GM21717 (cell line): ENCODE measurements around the gene EMID1.

Experiments
- ATAC-seq: cut with Tn5 transposase; IDR thresholded peaks from one replicate; pipeline ENCODE4 v1.9.1; 2021; ENCODE audit warnings: mild to moderate bottlenecking, moderate library complexity; ENCODE audit not compliant: unreplicated experiment

Gene EMID1

DNA sequence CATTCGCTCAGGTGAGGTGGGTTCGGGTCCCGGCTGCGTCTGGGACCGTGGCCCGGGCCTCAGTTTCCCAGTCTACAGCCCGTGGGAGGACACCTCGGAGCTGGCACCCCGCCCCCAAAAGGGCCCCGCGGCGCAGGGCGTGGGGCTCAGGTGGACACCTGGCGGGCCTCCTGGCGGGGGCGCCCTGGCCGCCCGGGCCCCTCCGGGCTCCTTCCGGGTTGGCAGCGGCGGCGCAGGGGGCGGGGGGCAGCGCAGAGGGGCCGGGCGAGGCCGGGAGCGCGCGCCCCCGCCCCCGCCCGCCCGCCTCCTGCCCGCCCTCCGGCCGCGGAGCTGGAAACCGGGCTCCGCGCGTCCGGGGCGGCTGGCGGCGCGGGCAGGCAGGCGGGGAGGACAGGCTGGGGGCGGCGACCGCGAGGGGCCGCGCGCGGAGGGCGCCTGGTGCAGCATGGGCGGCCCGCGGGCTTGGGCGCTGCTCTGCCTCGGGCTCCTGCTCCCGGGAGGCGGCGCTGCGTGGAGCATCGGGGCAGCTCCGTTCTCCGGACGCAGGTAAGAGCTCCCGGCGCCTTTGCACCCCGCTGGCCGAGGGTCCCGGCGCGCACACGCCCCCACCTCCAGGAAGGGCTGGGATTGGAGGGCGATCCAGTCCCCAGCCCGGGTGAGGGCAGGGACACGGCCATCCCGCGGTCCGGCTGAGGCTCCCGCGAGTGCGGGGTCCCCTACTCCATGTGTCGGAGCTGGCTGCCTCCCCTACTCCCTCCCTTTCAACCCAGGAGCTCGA is at the start of gene EMID1:
Gene EMID1, plus strand, starts transcription at position 303 of the 778 bp plus-strand sequence. Its CDS starts 143 bp downstream, at position 446.
- no peak for ATAC-seq

DNA sequence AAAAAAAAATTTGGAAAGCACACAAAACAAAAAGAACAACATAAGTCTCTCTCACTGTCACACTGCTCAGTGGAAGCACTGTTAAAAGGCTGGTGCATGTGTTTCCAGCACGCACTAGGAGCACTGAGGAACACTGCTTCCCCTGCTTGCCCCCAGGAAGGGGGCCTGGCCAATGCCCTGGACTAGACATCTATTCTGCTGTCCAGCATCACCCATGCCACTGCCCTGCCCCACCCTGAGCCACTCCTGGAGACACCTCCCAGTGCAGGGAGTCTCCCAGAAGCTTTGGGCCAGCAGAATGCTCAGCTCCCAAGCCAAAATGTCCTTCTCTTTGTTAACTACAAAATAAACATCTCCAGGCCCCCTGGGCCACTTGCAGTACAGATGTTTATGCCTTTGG is 49.7 kb upstream of the EMID1 start:
- ATAC-seq, result no peak

- ATAC-seq, result no peak
Measured at GRCh38 chr22:29156507-29156906, 49.2 kb upstream of the EMID1 start.

GRCh38 chr22:29157759-29158535 is 47.7 kb upstream of the EMID1 start:
- ATAC-seq, result no peak

DNA sequence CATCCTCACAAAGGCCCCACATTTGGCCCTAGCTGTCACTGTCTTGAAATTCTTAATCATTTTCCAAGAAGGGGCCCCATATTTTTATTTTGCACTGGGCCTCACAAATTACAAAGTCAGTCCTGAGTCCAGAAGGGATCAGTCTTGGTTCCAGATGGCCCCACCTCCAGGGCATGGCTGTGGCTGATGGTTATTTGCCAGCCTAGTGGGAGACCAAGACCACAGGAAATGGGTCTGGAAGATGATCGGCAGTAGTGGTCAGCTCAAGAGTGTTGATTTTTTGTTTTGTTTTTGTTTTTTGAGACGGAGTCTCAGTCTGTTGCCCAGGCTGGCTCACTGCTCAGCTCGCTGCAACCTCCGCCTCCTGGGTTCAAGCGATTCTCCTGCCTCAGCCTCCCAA is 47.1 kb upstream of the EMID1 start:
- no peak for ATAC-seq

DNA sequence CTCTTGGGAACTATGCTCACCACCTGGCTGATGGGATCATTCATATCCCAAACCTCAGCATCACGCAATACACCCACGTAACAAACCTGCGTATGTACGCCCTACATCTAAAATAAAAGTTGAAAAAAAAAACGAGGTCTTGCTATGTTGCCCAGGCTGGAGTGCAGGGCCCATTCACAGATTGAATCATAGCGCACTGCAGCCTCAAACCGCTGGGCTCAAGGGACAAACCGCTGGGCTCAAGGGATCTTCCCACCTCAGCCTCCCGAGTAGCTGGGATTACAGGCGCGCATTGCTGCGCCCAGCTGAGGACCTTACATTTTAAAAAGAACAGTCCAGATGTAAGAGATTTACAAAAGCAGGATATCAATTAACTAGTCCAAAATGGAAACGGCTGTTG is 41.9 kb upstream of the EMID1 start:
- ATAC-seq, result no peak

DNA sequence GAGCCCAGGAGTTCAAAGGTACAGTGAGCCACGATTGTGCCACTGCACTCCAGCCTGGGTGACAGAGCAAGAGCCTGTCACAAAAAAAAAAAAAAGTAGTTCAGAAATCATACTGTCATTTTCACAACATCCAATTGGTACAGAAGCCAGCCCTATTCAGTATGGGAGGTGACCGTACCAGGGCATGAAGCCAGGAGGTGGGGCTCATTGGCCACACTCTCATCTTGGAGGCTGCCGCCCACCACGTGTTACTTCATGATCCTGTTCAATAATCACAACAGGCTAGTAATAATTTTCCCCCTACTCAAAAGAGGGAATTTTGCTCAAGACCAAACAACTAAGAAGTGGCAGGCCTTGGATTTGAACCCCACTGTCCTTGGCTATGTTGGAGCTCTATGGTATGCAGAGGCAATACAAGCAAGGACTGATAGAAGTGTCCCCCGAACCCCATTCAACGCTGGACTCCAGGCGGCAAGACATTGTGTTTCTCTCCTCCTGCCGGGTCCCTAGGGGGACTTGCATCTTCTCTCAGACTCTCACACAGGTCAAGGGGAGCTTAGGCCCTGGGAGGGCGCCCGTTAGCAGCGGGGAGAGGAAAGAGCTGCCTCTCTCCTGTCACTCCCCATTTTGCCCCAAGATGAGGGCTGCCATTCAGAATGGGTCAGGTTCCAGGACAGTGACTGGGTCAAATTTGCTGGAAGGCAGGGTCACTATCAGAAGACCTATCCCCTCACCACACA is 40.2 kb upstream of the EMID1 start:
- no peak for ATAC-seq

- ATAC-seq, result no peak
Measured at GRCh38 chr22:29166180-29166579, 39.5 kb upstream of the EMID1 start.

GRCh38 chr22:29167032-29167911 is 38.4 kb upstream of the EMID1 start:
- ATAC-seq, result peak; percentile 85

DNA sequence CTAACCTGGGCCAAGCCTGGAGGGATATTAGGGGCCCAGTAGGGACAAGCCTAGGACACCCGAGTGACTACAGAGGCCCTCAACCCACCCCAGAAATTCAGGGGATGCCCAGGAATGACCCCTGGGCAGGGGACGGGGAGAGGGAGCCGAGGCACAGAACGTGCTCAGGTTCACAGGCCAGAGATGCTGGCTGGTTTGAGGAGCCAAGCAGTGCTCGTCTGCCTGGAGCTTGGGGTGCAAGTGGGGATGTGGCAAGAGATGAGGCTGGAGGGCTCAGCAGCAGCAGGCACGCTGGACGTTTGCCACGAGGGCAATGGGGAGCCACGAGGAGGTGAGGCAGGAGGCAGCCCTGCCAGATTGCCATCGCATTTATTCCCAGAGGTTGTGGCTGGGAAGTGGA is 34.0 kb upstream of the EMID1 start:
- ATAC-seq, result no peak

DNA sequence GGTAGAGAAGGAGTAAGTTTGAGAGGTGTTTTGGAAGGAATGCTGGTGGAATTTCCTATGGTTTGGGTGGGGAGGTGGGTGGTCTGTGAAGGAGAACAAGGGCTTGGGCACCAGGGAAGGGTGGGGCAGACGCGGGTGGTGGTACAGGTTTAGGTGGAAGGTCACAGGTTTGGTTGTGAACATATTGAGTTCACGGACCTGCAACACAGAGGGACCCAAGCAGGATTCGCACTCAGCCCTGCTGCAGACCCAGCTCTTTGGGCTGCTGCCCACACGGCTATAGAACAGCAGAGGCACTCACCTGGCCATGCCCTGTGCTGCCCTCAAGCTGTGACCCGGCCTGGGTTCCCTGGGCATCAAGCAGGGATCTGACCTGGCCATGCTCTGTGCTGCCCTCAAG is 33.5 kb upstream of the EMID1 start:
- ATAC-seq, result no peak

DNA sequence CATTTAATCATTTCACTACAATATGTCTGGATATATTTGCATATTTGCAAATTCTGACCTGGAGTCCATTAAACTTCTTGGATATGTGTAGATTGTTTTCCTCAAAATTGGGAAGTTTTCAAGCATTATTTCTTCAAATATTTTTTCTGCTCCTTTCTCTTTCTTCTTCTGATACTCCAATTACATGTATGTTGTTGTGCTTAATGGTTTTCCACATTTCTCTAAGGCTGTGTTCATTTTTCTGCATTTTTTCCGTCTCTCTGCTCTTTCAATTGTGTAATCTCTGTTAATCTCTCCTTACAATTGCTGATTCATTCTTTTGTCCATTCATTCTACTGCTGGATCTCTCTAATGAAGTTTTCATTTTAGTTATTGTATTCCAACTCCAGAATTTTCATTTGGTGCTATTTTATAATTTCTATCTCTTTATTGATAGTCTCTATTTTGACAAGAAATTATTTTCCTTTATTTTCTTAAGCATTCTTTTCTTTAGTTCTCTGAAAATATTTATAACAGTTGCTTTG is 30.3 kb upstream of the EMID1 start:
- no peak for ATAC-seq

- no peak for ATAC-seq
Measured at GRCh38 chr22:29183971-29184848, 21.5 kb upstream of the EMID1 start.

GRCh38 chr22:29184849-29185490 is 20.7 kb upstream of the EMID1 start:
- ATAC-seq, result no peak

- ATAC-seq, result no peak
Measured at GRCh38 chr22:29186302-29186701, 19.4 kb upstream of the EMID1 start.

DNA sequence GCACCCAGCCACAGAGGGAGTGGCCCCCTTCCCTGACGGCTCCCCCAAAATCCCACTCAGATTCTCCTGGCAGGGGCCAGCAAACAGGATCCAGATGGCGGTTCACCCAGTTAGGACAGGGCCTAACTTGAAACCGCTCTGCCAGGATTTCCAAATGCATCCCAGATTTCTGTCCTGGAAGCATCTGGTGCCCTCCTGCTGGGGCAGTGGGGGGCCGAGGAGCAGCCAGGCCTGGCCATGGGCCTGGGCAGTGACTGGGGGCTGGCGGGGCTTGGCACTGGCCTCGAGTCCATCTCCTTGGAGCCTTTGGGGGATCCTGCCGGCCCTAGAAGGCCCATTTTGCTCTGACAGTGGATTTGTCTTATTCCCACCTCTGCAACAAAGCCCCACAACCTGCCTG is 17.9 kb upstream of the EMID1 start:
- no peak for ATAC-seq

DNA sequence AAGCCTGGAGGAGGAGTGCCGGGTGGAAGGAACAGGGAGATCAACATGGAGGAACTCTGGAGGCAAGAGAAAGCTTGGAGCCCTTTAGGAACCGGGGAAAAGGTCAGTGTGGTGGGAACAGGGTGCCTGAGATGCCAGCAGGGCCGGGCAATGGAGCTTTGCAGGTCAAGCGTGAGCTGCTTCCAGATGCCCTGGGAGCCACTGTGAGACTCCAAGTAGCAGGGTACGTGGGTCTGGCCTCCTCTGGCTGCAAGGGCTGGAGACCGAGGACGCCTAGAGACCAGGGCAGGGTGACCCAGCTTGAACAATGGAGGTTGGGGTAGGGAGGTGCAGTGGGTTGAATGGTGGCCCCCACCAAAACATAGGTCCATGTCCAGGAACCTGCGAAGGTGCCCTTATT is 15.6 kb upstream of the EMID1 start:
- ATAC-seq, result no peak

DNA sequence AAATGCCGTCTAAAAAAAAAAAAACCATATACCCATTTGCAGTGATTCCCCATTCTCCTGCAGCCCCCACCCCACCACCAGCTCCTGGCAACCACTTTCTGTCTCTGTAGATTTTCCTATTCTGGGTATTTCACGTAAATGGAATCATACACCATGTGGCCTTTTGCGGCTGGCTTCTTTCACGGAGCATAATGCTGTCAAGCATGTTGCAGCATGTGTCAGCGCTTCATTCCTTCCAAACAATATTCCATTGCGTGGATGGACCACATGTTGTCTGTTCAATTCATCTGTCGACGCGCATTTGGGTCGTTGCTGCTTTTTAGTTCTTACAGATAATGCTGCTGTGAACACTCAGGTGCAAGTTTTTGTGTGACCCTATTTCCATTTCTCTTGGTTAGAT is 14.8 kb upstream of the EMID1 start:
- no peak for ATAC-seq

DNA sequence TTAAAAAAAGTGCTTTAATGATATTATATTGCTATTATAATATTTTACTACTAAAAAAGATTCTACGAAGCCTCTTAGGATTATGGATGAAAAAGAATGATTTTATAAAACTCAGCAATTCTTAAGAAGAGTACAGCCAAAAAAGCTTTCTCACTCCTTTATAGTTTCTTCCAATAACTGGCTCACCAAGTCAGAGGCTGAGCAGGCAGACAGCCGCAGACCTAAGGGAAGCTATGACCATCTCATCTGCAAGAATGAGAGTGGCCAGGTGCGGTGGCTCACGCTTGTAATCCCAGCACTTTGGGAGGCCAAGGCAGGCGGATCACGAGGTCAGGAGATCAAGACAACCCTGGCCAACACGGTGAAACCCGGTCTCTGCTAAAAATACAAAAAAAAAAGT is 12.7 kb upstream of the EMID1 start:
- ATAC-seq, result no peak
